CD14-positive monocyte (primary cell): Measurements from ENCODE around the gene OR10J1. TPM values are rescaled to one million over a fixed set of nuclear protein-coding genes. Genes with fewer than 3 reads are reported as not detected.
"Not testable (repeated sequence)": the region's sequence is repeated elsewhere in the genome, so short reads cannot be mapped to it uniquely, and the experiment has no call there.

Experiments used
- DNase-seq, 3 donors: peaks; one replicate each; pipeline ENCODE4 v3.0.0-alpha.2; 2011 to 2022
- H2AFZ ChIP-seq: 2 replicates; pipeline ENCODE4 v1.6.0; 2012; ENCODE audit warnings: mild to moderate bottlenecking, low read depth, low read length, inconsistent platforms; ENCODE audit not compliant: insufficient read depth, poor library complexity, severe bottlenecking
- H3K27ac ChIP-seq, 2 donors: 1 replicate in 1 of 2; 2 replicates in 1 of 2; pipeline ENCODE4 v1.5.1; 2012 to 2013; ENCODE audit warnings: low read length in 2 of 2, control low read depth in 1 of 2, inconsistent platforms in 1 of 2, low read depth in 1 of 2, mild to moderate bottlenecking in 1 of 2
- H3K27me3 ChIP-seq, 2 donors: one replicate each; pipeline versions ENCODE4 v1.6.0 to v1.6.1; 2011 to 2013; ENCODE audit warnings: low read length in 2 of 2; ENCODE audit not compliant: control insufficient read depth in 2 of 2, insufficient read depth in 2 of 2
- H3K36me3 ChIP-seq, 2 donors: replicated peaks in 1 of 2; 1 replicate in 1 of 2; 2 replicates in 1 of 2; pipeline versions ENCODE4 v1.5.1 to v1.6.1; 2012 to 2013; ENCODE audit warnings: low read length in 2 of 2, control low read depth in 1 of 2, inconsistent platforms in 1 of 2, mild to moderate bottlenecking in 1 of 2; ENCODE audit not compliant: insufficient read depth in 2 of 2, control insufficient read depth in 1 of 2
- H3K4me1 ChIP-seq, 2 donors: 1 replicate in 1 of 2; 2 replicates in 1 of 2; pipeline versions ENCODE4 v1.5.1 to v1.6.1; 2012 to 2013; ENCODE audit warnings: low read length in 2 of 2, control low read depth in 1 of 2, inconsistent platforms in 1 of 2, mild to moderate bottlenecking in 1 of 2, moderate library complexity in 1 of 2; ENCODE audit not compliant: insufficient read depth in 2 of 2, control insufficient read depth in 1 of 2
- H3K4me2 ChIP-seq: replicated peaks from 2 replicates; pipeline ENCODE3; 2012; ENCODE audit warnings: low read length, moderate library complexity, mild to moderate bottlenecking; ENCODE audit not compliant: poor library complexity, severe bottlenecking; ENCODE audit errors: extremely low read depth
- H3K4me3 ChIP-seq, 3 experiments: fragments of 200-600 bp in 1 of 3; sonication (generic) in 1 of 3; replicated peaks in 1 of 3; 1 replicate in 2 of 3; 2 replicates in 1 of 3; pipeline ENCODE4 v1.5.1; 2011 to 2013; ENCODE audit warnings: low read length in 3 of 3, mild to moderate bottlenecking in 3 of 3, control low read depth in 2 of 3, low read depth in 2 of 3, inconsistent platforms in 1 of 3, moderate library complexity in 1 of 3
- H3K79me2 ChIP-seq: 2 replicates; pipeline ENCODE4 v1.6.0; 2012; ENCODE audit warnings: mild to moderate bottlenecking, control low read depth, inconsistent platforms, low read length, moderate library complexity; ENCODE audit not compliant: insufficient read depth
- H3K9ac ChIP-seq: 2 replicates; pipeline ENCODE4 v1.6.0; 2017; ENCODE audit warnings: low read length, mild to moderate bottlenecking; ENCODE audit not compliant: insufficient read depth, poor library complexity, severe bottlenecking
- H3K9me3 ChIP-seq, 2 donors: replicated peaks in 1 of 2; 1 replicate in 1 of 2; 2 replicates in 1 of 2; pipeline versions ENCODE4 v1.5.1 to v1.6.1; 2012 to 2013; ENCODE audit warnings: low read length in 2 of 2, control low read depth in 1 of 2; ENCODE audit not compliant: control insufficient read depth in 1 of 2, insufficient read depth in 1 of 2
- H4K20me1 ChIP-seq: 2 replicates; pipeline ENCODE4 v1.6.0; 2012; ENCODE audit warnings: mild to moderate bottlenecking, low read length, control low read depth, moderate library complexity; ENCODE audit not compliant: insufficient read depth
- H3K27ac Mint-ChIP-seq, 7 donors: one replicate each; pipeline ENCODE4 v1.8.0; 2020; ENCODE audit warnings: mild to moderate bottlenecking in 7 of 7, mixed read lengths in 7 of 7, moderate library complexity in 6 of 7, inconsistent platforms in 2 of 7
- H3K27me3 Mint-ChIP-seq, 3 donors: one replicate each; pipeline ENCODE4 v1.8.0; 2021 to 2022; ENCODE audit warnings: low read depth in 3 of 3, mild to moderate bottlenecking in 3 of 3, mixed read lengths in 3 of 3, moderate library complexity in 3 of 3, inconsistent platforms in 1 of 3
- H3K36me3 Mint-ChIP-seq, 2 donors: one replicate each; pipeline ENCODE4 v1.8.0; 2020; ENCODE audit warnings: mixed read lengths in 2 of 2, inconsistent platforms in 1 of 2, mild to moderate bottlenecking in 1 of 2
- H3K4me1 Mint-ChIP-seq: one replicate; pipeline ENCODE4 v1.8.0; 2020; ENCODE audit warnings: mild to moderate bottlenecking, mixed read lengths
- H3K4me3 Mint-ChIP-seq, 2 donors: one replicate each; pipeline ENCODE4 v1.8.0; 2020; ENCODE audit warnings: mild to moderate bottlenecking in 2 of 2, mixed read lengths in 2 of 2, moderate library complexity in 1 of 2
- H3K9me3 Mint-ChIP-seq, 7 donors: one replicate each; pipeline ENCODE4 v1.8.0; 2020 to 2022; ENCODE audit warnings: mixed read lengths in 7 of 7, mild to moderate bottlenecking in 6 of 7, moderate library complexity in 6 of 7, inconsistent platforms in 2 of 7
- WGBS: methylation state at CpG from one replicate; pipeline ENCODE4 v1.1.5; 2013; ENCODE audit warnings: missing lambda C conversion rate; ENCODE audit not compliant: insufficient coverage; 5-methylcytosine and 5-hydroxymethylcytosine counted together
- intact Hi-C, 2 donors: fragments of 100-400 bp; cut with micrococcal nuclease; formaldehyde crosslinking; loops; one replicate each; pipeline versions ENCODE4 v1.15.0 to v1.15.1; 2023
- polyA plus RNA-seq, 3 donors: library from polyadenylated mRNA; depleted of rRNA in 1 of 3; unstranded in 2 of 3; stranded (reverse) in 1 of 3; fragments of 300-500 nt in 2 of 3; fragments of >200 nt in 1 of 3; fragmentation: Illumina TruSeq in 2 of 3; gene quantifications; 1 replicate in 2 of 3; 2 replicates in 1 of 3; pipeline ENCODE4 v1.2.3, GENCODE V29; 2012 to 2021
- TF ChIP-seq, protein P1 (sequence below): fragments of 200-600 bp; IDR thresholded peaks from one replicate; pipeline ENCODE4 v1.8.0; 2022; ENCODE audit warnings: antibody characterized with exemption, mild to moderate bottlenecking

Gene OR10J1
- polyA plus RNA-seq, 3 donors = not detected

DNA sequence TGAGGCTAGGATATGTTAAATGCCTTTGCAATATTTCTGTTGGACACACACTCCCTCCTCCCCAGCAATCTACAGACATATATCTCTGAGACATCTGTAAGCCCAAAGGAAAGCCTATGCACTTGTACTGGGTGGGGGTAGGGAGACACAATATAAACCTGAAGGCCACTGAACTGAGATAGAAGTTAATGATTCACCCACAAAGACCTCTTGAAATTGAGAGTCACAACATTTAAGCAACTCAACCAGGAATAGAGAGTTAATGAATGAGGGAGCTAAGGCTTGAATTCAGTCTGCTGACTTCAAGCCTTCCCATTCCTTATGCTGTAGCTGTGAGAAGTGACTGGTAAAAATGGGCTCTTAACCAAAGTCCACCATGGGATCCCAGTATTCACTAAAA is 5.0 kb downstream of the OR10J1 start:
- Histone ChIP-seq H3K27me3 (no peaks in the 10 kb centered on the region), H2AFZ (no peak overlapping the region), H3K79me2 (no peaks in the 10 kb centered on the region), H3K9me3 (peaks cover 0 to 4% of the 10 kb centered on the region in 2 donors), H3K9ac (no peak overlapping the region), H3K4me1 (peaks cover 34 to 38% of the 10 kb centered on the region in 2 donors), H3K4me3 (no peak overlapping the region), H3K36me3 (no peaks in the 10 kb centered on the region), H4K20me1 (no peaks in the 10 kb centered on the region), H3K4me2 (no peak overlapping the region), H3K27ac (no peak overlapping the region)
- H3K27ac Mint-ChIP-seq = no peak overlapping the region
- peaks cover 43% of the 10 kb centered on the region for H3K4me1 Mint-ChIP-seq
- peaks cover 4 to 10% (median 5%) of the 10 kb centered on the region in 7 donors for H3K9me3 Mint-ChIP-seq
- H3K27me3 Mint-ChIP-seq = peaks cover 0 to 1% (median 0%) of the 10 kb centered on the region in 3 donors
- H3K36me3 Mint-ChIP-seq = no peaks in the 10 kb centered on the region
- TF ChIP-seq, protein P1, sequence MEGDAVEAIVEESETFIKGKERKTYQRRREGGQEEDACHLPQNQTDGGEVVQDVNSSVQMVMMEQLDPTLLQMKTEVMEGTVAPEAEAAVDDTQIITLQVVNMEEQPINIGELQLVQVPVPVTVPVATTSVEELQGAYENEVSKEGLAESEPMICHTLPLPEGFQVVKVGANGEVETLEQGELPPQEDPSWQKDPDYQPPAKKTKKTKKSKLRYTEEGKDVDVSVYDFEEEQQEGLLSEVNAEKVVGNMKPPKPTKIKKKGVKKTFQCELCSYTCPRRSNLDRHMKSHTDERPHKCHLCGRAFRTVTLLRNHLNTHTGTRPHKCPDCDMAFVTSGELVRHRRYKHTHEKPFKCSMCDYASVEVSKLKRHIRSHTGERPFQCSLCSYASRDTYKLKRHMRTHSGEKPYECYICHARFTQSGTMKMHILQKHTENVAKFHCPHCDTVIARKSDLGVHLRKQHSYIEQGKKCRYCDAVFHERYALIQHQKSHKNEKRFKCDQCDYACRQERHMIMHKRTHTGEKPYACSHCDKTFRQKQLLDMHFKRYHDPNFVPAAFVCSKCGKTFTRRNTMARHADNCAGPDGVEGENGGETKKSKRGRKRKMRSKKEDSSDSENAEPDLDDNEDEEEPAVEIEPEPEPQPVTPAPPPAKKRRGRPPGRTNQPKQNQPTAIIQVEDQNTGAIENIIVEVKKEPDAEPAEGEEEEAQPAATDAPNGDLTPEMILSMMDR = no peak
- intact Hi-C loops = no loop called here
- H3K4me3 Mint-ChIP-seq = no peak overlapping the region
- no peak for DNase-seq

DNA sequence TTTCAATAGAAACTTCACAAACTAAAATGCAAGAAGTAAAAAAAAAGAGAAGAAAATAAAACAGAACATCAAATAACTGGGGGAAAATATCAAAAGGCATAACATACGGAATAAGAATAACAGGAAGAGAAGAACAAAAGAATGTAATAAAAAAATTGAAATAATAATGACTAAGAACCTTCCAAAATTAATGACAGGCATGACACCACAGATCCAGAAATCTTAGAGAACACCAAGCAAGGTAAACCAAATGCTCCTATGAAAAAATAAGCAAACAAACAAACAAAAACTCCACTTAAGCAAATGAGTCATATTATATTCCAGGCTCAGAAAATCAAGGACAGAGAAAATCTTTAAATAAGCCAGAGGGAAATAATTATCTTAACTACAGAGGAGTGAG is 8.7 kb downstream of the OR10J1 start:
- Histone ChIP-seq H2AFZ (no peak overlapping the region), H3K4me3 (no peak overlapping the region), H3K4me1 (peaks cover 10 to 12% of the 10 kb centered on the region in 2 donors), H3K27me3 (no peaks in the 10 kb centered on the region), H3K9ac (no peak overlapping the region), H3K9me3 (peaks cover 4% of the 10 kb centered on the region in 2 donors), H4K20me1 (no peaks in the 10 kb centered on the region), H3K27ac (no peak overlapping the region), H3K4me2 (no peak overlapping the region), H3K36me3 (no peaks in the 10 kb centered on the region), H3K79me2 (no peaks in the 10 kb centered on the region)
- WGBS = no CpG with 5 or more reads among the region's 1 CpG
- Mint-ChIP-seq H3K4me1 (peaks cover 16% of the 10 kb centered on the region), H3K9me3 (peaks cover 14 to 25% (median 21%) of the 10 kb centered on the region in 7 donors), H3K36me3 (no peaks in the 10 kb centered on the region), H3K27me3 (peaks cover 0 to 1% (median 0%) of the 10 kb centered on the region in 3 donors), H3K27ac (no peak overlapping the region), H3K4me3 (no peak overlapping the region)
- intact Hi-C loops = no loop called here
- DNase-seq = no peak
- TF ChIP-seq, protein P1 = no peak

DNA sequence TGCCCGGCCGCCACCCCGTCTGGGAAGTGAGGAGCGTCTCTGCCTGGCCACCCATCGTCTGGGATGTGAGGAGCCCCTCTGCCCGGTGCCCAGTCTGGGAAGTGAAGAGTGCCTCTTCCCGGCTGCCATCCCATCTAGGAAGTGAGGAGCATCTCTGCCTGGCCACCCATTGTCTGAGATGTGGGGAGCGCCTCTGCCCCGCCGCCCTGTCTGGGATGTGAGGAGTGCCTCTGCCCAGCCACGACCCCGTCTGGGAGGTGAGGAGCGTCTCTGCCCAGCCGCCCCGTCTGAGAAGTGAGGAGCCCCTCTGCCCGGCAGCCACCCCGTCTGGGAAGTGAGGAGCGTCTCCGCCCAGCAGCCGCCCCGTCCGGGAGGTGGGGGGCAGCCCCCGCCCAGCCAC is 10.1 kb downstream of the OR10J1 start:
- H3K36me3 ChIP-seq, H3K4me3 ChIP-seq, H3K4me2 ChIP-seq, H3K27ac Mint-ChIP-seq, H3K4me3 Mint-ChIP-seq, intact Hi-C loops, H3K27me3 Mint-ChIP-seq, H3K27ac ChIP-seq, H3K9ac ChIP-seq, H3K27me3 ChIP-seq, H3K79me2 ChIP-seq, H3K36me3 Mint-ChIP-seq, H4K20me1 ChIP-seq, DNase-seq, H2AFZ ChIP-seq, H3K9me3 ChIP-seq: not testable (repeated sequence)
- H3K4me1 ChIP-seq = peaks cover 10 to 12% of the 10 kb centered on the region in 2 donors
- Mint-ChIP-seq H3K4me1 (peaks cover 16% of the 10 kb centered on the region), H3K9me3 (peaks cover 20 to 29% (median 27%) of the 10 kb centered on the region in 7 donors)
- no CpG with 5 or more reads among the region's 23 CpGs for WGBS
